Stimulated activated CD4-positive, alpha-beta T cell treated with anti-CD3 and anti-CD28 coated beads, Interleukin-1b, Interleukin-23, amount 100 ng/mL, for 24 hours (primary cell): ENCODE measurements around the gene PADI6.
"Not testable (repeated sequence)": the region's sequence is repeated elsewhere in the genome, so short reads cannot be mapped to it uniquely, and the experiment has no call there.

Experiments
- DNase-seq, 4 experiments: peaks; one replicate each; pipeline ENCODE4 v3.0.0-alpha.2; 2020; ENCODE audit warnings: low read depth in 4 of 4, low spot score in 1 of 4

PADI6 gene

DNA sequence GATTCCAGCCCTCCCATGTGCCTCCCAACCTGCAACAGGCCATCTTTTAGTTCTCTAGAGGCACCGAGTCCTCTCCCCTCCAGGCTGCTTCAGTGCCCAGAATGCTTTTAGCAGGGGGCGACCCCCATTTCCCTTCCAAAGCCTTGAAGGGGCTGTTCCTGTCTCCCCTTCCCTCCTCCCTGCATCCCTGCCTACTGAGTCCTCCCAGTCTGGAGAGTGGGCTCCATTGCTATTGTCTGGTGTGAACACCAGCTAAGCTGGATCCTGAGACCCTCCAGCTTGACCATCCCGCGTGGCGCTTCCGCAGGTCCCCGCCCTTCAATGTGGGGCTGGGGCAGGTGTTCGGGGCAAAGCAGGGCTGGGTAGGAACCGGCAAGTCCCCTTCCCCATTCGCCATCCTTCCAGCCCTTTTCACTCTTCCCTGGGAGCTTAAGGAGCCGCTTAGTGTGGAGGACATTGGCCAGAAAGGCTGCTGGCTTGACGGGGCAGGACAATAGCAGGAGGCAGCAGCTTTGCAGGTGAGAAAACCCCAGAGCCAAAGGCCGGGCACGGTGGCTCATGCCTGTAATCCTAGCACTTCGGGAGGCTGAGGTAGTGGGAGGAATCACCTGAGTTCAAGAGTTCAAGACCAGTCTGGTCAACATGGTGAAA is 32.2 kb downstream of the PADI6 start:
- no peak for DNase-seq

DNA sequence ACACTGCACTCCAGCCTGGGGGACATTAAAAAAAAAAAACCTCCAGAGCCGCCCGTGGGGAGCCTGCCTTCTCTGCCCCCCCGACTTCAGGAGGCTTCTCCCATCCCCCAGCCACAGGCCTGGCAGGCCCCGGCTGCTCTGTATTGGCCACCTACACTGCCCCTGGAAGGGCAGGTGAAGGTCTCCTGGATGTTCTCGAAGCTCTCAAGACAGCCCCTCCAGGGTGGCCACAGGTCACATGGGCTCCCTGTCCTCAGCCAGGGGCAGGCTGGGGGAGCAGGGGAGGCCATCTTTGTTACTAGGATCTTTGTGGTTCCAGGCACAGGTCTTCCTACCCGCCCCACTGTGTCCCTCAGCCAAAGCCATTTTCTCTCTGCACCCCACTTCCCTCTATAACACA is 32.8 kb downstream of the PADI6 start:
- no peak for DNase-seq

GRCh38 chr1:17405898-17406759 is 34.1 kb downstream of the PADI6 start:
- peak in 2 of 4 experiments; percentile 12 to 21 for DNase-seq

DNA sequence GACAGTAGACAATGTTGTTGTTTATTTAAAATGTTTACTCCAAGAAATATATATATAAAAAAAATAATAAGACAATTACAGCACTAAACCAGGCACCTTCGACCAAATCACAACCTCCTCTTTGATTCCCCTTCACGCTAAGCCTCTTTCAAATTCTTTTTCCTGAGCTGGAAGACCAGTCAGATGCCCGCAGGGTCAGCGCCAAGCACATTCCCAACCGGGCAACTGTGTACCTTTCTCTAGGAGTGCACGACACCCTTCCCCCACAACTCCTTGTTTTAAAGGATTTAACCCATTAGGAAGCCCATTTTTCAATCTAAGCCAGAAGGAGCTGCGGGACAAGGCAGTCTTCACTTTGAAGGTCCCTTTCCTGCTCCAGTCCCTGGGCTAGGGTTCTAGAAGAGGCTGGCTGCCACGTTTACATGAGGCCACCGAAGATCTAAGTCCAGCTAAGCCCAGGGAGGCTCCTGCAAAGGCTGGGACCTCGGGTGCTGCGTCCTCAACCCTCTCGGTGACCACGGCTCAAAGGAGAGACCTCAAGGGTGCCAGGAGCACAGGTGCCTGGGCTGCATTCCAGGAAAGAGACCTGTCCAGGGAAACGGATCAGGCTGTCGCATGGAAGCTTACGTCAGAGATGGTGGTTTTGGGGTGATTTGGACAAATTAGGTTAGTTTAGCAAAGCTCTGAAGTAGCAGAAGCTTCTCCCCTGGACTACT is 34.9 kb downstream of the PADI6 start:
- not testable (repeated sequence) for DNase-seq

DNA sequence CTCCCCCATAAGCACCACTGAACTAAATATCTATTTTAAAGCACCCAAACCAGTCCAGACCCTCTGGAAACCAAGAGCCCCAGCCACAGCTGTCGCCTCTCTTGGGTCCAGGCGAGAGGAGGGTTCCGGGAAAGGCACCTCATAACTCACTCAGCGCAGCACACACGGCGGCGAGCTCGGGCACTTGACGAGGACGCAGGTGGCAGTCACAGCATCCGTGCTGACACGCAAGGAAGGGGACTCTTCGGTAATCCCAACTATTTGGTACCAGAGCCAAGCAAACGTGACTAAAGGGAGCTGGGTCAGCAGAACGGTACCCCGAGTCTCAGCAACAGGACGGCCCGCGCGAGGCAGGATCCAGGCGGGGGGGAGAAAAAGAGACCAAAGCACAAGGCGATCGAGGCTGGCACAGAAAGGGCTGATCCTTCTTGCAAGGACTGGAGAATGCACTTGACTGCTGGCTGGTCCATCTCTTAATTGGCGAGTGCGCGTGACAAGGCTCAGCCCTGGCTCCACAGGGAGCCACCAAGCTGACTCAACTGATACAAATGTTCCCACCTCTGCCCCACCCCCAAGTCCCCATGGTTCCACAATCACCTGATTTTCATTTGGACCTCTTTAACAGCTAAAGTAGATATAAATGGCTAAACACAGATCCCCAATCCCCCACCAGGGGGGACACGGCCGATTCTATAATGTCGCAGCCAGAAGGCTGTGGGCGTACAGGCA is 36.0 kb downstream of the PADI6 start:
- DNase-seq, result not testable (repeated sequence)

DNA sequence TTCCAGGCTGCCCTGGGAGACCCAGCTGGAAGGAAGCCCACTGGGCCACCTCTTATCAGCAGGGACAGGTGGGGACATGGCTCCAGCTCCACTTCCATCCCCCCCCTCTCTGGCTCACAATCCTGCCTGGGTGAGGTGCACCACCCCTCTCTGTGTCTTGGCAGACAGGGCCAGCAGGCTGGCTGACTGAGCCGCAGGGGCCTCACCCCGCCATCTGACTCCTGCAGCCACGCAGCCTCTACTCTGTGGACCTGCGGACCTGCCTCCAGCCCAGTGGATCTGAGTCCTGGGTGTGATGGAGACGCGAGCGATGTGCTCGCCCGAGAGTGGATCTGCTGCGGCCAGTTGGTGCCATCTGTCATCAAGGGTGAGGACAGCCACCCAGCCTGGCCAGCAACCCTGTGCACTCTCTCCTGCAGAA is 37.4 kb downstream of the PADI6 start:
- no peak for DNase-seq

- no peak for DNase-seq
These were observed 40.3 kb downstream of the PADI6 start for GRCh38 chr1:17412093-17412870.

- DNase-seq, result no peak
These were observed 42.0 kb downstream of the PADI6 start for GRCh38 chr1:17414022-17414421.

GRCh38 chr1:17416389-17416788 is 44.4 kb downstream of the PADI6 start:
- DNase-seq, result no peak

- DNase-seq, result peak in 3 of 4 experiments; percentile 38 to 50 (median 50)
These were observed 47.8 kb downstream of the PADI6 start for GRCh38 chr1:17419626-17420328.

DNA sequence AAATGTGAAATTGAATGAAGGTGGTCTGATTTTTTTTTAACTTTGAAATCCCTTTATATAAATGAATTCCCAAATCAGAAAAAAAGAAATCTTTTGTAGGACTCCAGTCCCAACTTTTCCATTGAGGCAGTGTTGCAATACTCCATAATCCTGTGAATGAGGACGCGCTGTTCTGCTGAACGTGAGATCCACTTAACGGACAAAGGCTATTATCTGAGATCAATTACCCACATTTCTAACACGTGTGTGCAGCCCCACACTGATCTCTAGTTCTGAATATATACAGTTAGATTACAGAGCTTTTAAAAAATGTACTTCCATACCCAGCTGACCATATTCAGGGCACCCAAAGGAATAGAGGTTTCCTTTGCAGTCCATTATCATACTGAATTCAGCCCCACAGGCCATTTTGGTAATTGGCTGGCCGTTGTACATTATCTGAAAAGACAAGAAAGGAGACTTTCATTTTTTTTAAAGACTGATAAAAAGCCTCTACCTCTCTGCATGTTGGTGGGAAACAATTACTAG is 48.5 kb downstream of the PADI6 start:
- no peak for DNase-seq

- no peak for DNase-seq
These were observed 50.5 kb downstream of the PADI6 start for GRCh38 chr1:17422461-17422860.

- DNase-seq, result no peak
These were observed 51.8 kb downstream of the PADI6 start for GRCh38 chr1:17423781-17424245.

- no peak for DNase-seq
These were observed 54.0 kb downstream of the PADI6 start for GRCh38 chr1:17425806-17426600.

DNA sequence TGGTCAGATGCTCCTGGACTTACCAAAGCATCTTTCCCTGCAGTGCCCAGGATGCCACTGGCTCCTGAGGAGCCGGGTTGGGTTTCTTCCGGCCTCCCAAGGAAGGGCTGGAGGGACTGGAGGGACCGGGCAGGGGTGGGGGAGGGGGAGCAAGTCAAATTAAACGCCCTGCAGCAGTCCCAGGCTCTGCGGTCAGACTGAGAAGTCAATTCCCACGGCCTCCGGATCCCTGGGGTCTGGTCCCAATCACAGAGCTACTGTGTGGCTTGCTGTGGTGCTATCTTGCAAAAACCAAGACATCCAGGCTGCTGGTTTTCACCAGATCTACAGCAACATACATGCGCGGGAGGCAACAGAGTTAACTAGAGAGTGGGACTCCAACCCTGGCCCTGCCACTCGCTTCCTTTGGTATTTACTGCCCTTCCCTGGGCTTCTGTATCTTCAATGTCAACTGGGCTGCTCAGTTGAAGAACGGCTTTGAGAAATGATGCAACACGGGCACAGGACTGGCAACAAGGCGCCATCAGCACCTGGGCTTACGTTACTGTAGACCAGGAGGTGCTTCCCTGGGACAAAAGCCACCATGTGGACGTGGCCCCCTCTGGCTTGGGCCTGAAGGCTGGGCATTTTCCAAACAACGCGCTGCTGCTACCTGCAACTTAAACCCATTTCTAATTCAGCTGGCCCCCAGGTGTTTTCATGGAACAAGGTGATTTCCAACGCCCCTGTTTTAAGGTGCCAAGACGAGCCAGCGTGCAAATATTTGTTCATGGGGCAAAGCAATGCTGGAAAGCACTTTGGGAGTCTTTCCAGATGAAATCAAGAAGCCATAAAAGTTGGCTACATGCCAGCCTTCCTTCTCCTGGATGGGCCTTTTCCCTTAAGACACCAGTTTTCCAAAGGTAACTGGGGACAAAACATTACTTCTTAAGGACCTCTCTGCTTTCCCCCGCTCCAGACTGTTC is 56.0 kb downstream of the PADI6 start:
- DNase-seq, result no peak

- no peak for DNase-seq
These were observed 57.2 kb downstream of the PADI6 start for GRCh38 chr1:17429183-17429582.

- no peak for DNase-seq
These were observed 60.4 kb downstream of the PADI6 start for GRCh38 chr1:17432412-17432811.
